Measurements from ENCODE around the gene OBSCN.
A peak's percentile ranks its signal among the peaks of the same experiment; 100 is the strongest.

Gene OBSCN

DNA sequence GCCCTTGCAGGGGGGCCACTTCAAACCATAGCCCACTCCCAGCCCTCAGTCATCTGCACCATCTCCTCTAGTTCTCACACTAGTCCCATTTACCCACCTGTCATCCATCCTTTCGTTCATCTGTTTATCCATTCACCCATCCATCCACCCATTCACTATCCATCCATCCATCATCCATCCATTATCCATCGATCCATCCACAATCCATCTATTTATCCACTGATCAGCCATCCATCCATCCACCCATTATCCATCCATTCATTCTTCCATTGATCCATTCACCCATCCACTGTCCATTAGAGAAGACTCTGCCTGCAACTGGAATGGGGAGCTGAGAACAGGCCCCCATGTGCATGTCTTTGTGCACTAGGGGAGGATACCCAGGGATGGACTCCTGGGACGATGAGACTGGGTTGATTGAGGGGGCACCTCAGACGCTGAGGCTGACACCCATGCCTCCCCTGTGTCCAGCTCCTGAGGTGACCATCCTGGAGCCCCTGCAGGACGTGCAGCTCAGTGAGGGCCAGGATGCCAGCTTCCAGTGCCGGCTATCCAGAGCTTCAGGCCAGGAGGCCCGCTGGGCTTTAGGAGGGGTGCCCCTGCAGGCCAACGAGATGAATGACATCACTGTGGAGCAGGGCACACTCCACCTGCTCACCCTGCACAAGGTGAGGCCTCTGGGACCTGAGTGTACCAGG is 100.9 kb downstream of the OBSCN start:
- Histone ChIP-seq H3K9ac (ENCODE audit: low read length) (no peak overlapping the region), H2AFZ (ENCODE audit: low read length) (no peak overlapping the region), H3K27me3 (ENCODE audit: insufficient read depth, low read length) (no peaks in the 10 kb centered on the region), H3K79me2 (ENCODE audit: insufficient read depth, low read length) (no peaks in the 10 kb centered on the region), H3K27ac (ENCODE audit: low read depth, low read length, poor library complexity, severe bottlenecking) (no peak overlapping the region), H3K9me2 (ENCODE audit: low read depth, low read length) (no peaks in the 10 kb centered on the region), H3K4me1 (ENCODE audit: insufficient read depth, low read length, severe bottlenecking) (no peaks in the 10 kb centered on the region), H3K36me3 (ENCODE audit: insufficient read depth, low read length) (no peaks in the 10 kb centered on the region), H3F3A (ENCODE audit: insufficient read depth, low read length) (no peaks in the 10 kb centered on the region), H3K4me2 (ENCODE audit: low read length) (no peak overlapping the region), H4K20me1 (ENCODE audit: insufficient read depth, low read length) (no peaks in the 10 kb centered on the region), H3K9me3 (ENCODE audit: low read length) (no peaks in the 10 kb centered on the region), H3K4me3 (ENCODE audit: low read depth, low read length, poor library complexity, severe bottlenecking) (no peak overlapping the region)
- TF ChIP-seq, protein P1, sequence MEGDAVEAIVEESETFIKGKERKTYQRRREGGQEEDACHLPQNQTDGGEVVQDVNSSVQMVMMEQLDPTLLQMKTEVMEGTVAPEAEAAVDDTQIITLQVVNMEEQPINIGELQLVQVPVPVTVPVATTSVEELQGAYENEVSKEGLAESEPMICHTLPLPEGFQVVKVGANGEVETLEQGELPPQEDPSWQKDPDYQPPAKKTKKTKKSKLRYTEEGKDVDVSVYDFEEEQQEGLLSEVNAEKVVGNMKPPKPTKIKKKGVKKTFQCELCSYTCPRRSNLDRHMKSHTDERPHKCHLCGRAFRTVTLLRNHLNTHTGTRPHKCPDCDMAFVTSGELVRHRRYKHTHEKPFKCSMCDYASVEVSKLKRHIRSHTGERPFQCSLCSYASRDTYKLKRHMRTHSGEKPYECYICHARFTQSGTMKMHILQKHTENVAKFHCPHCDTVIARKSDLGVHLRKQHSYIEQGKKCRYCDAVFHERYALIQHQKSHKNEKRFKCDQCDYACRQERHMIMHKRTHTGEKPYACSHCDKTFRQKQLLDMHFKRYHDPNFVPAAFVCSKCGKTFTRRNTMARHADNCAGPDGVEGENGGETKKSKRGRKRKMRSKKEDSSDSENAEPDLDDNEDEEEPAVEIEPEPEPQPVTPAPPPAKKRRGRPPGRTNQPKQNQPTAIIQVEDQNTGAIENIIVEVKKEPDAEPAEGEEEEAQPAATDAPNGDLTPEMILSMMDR (IDR thresholded peaks at IDR 0.05; ENCODE audit: low read length): peak; percentile 16; the same call in 1 of the 2 replicates
- no peak for TF ChIP-seq EZH2 (IDR thresholded peaks at IDR 0.05; ENCODE audit: borderline replicate concordance, low read length)

DNA sequence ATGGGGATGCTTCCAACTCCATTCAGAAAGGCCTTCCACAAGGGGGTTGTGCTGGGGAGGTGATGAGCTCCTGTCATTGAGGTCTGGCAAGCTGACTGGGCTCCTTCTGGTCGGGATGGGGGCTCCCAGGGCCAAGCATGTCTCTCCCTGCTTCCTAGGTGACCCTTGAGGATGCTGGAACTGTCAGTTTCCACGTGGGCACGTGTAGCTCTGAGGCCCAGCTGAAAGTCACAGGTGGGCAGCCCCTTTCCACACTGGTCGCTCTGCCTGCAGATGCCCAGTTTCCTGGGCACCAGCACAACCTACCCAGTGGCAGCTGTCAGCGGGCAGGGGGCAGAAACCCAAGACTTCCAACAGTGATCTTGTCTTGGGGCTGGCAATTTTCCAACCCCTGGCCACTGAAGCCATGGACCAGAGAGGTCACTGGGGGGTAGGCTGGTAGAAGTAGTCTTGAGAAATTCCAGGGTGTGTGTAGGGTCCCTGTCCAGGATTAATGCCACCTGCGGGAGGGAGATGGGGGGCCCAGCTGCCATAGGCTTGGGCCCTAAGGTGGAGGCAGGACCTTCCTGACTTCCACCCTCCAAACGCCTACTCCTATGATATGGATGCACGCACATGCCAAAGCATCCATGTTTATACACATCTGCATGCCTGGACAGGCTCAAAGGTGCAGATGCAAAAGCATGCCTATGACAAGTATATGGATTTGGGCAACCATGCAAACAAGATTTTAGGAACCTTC is 101.7 kb downstream of the OBSCN start:
- Histone ChIP-seq H3K36me3 (ENCODE audit: insufficient read depth, low read length) (no peaks in the 10 kb centered on the region), H3K79me2 (ENCODE audit: insufficient read depth, low read length) (no peaks in the 10 kb centered on the region), H3K9me3 (ENCODE audit: low read length) (no peaks in the 10 kb centered on the region), H2AFZ (ENCODE audit: low read length) (no peak overlapping the region), H3K27me3 (ENCODE audit: insufficient read depth, low read length) (no peaks in the 10 kb centered on the region), H3K4me3 (ENCODE audit: low read depth, low read length, poor library complexity, severe bottlenecking) (no peak overlapping the region), H3K9me2 (ENCODE audit: low read depth, low read length) (no peaks in the 10 kb centered on the region), H3K4me2 (ENCODE audit: low read length) (no peak overlapping the region), H3F3A (ENCODE audit: insufficient read depth, low read length) (no peaks in the 10 kb centered on the region), H3K4me1 (ENCODE audit: insufficient read depth, low read length, severe bottlenecking) (no peaks in the 10 kb centered on the region), H4K20me1 (ENCODE audit: insufficient read depth, low read length) (no peaks in the 10 kb centered on the region), H3K27ac (ENCODE audit: low read depth, low read length, poor library complexity, severe bottlenecking) (no peak overlapping the region), H3K9ac (ENCODE audit: low read length) (no peak overlapping the region)
- TF ChIP-seq, protein P1 (IDR thresholded peaks at IDR 0.05; ENCODE audit: low read length): no peak
- TF ChIP-seq EZH2 (IDR thresholded peaks at IDR 0.05; ENCODE audit: borderline replicate concordance, low read length): no peak

DNA sequence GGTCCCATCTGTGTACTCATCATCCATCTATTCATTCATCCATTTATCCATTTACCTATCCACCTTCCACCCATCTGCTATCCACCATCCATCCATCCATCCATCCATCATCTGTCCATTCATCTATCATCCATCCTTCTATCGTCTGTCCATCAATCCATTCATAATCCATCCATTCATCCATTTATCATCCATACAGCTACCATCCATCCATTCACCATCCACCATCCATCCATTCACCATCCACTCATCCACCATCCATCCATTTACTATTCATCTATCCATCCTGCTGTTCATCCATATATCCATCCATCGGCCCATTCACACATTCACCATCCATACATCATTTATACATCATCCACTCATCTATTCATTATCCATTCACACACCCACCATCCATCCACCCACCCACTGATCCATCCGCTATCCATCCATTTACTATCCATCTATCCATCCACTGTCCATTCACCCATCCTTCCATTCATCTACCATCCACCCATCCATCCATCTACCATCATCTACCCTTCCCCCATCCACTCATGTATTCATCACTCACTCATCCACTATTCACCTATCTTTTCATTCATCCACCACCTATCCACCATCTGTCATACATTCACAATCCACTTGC is 102.4 kb downstream of the OBSCN start:
- H3K4me3 ChIP-seq (ENCODE audit: low read depth, low read length, poor library complexity, severe bottlenecking): no peak overlapping the region
- no peak overlapping the region for H3K4me2 ChIP-seq (ENCODE audit: low read length)
- no peaks in the 10 kb centered on the region for H3K79me2 ChIP-seq (ENCODE audit: insufficient read depth, low read length)
- no peak overlapping the region for H3K27ac ChIP-seq (ENCODE audit: low read depth, low read length, poor library complexity, severe bottlenecking)
- no peaks in the 10 kb centered on the region for H3K9me3 ChIP-seq (ENCODE audit: low read length)
- no peak overlapping the region for H3K9ac ChIP-seq (ENCODE audit: low read length)
- no peaks in the 10 kb centered on the region for H3K9me2 ChIP-seq (ENCODE audit: low read depth, low read length)
- no peaks in the 10 kb centered on the region for H3K27me3 ChIP-seq (ENCODE audit: insufficient read depth, low read length)
- H4K20me1 ChIP-seq (ENCODE audit: insufficient read depth, low read length): no peaks in the 10 kb centered on the region
- H3K4me1 ChIP-seq (ENCODE audit: insufficient read depth, low read length, severe bottlenecking): no peaks in the 10 kb centered on the region
- no peak overlapping the region for H2AFZ ChIP-seq (ENCODE audit: low read length)
- no peaks in the 10 kb centered on the region for H3K36me3 ChIP-seq (ENCODE audit: insufficient read depth, low read length)
- H3F3A ChIP-seq (ENCODE audit: insufficient read depth, low read length): no peaks in the 10 kb centered on the region
- no peak for TF ChIP-seq EZH2 (IDR thresholded peaks at IDR 0.05; ENCODE audit: borderline replicate concordance, low read length)
- TF ChIP-seq, protein P1 (IDR thresholded peaks at IDR 0.05; ENCODE audit: low read length): no peak
